Hepatocyte (in vitro differentiated cells): ENCODE measurements around the gene R3HDM4. TPM values are rescaled to one million over a fixed set of nuclear protein-coding genes. Genes with fewer than 3 reads are reported as not detected.

ENCODE experiments used
- DNase-seq: peaks from one replicate; pipeline ENCODE4 v3.0.0-alpha.2; 2016; ENCODE audit warnings: low spot score
- H2AFZ ChIP-seq: fragments of 200-600 bp; sonication (generic); 2 replicates; pipeline ENCODE4 v1.6.0; 2016; ENCODE audit warnings: antibody characterized with exemption, mild to moderate bottlenecking
- H3K27ac ChIP-seq: fragments of 200-600 bp; sonication (generic); 2 replicates; pipeline ENCODE4 v1.5.1; 2016; ENCODE audit warnings: mild to moderate bottlenecking
- H3K27me3 ChIP-seq: fragments of 200-600 bp; sonication (generic); 2 replicates; pipeline ENCODE4 v1.6.1; 2016
- H3K36me3 ChIP-seq: fragments of 200-600 bp; sonication (generic); replicated peaks from 2 replicates; pipeline ENCODE4 v1.5.1; 2016; ENCODE audit warnings: low read depth; ENCODE audit not compliant: insufficient read depth
- H3K4me1 ChIP-seq: fragments of 200-600 bp; sonication (generic); 2 replicates; pipeline ENCODE4 v1.5.1; 2016; ENCODE audit warnings: mild to moderate bottlenecking, moderate library complexity; ENCODE audit not compliant: insufficient read depth
- H3K4me2 ChIP-seq: fragments of 200-600 bp; sonication (generic); 2 replicates; pipeline ENCODE4 v1.6.0; 2016
- H3K4me3 ChIP-seq: fragments of 200-600 bp; sonication (generic); 2 replicates; pipeline ENCODE4 v1.5.1; 2016; ENCODE audit warnings: mild to moderate bottlenecking
- H3K79me2 ChIP-seq: fragments of 200-600 bp; sonication (generic); 2 replicates; pipeline ENCODE4 v1.6.0; 2017; ENCODE audit warnings: mild to moderate bottlenecking
- H3K9me2 ChIP-seq: fragments of 200-600 bp; sonication (generic); replicated peaks from 2 replicates; pipeline ENCODE4 v1.6.0; 2017; ENCODE audit warnings: mild to moderate bottlenecking; ENCODE audit not compliant: insufficient read depth
- H3K9me3 ChIP-seq: fragments of 200-600 bp; sonication (generic); 2 replicates; pipeline ENCODE4 v1.5.1; 2016; ENCODE audit warnings: low read depth, mild to moderate bottlenecking
- H4K20me1 ChIP-seq: fragments of 200-600 bp; sonication (generic); 2 replicates; pipeline ENCODE4 v1.6.0; 2016; ENCODE audit warnings: mild to moderate bottlenecking; ENCODE audit not compliant: insufficient read depth, poor library complexity, severe bottlenecking
- EZH2 ChIP-seq: fragments of 200-600 bp; sonication (generic); IDR thresholded peaks from 2 replicates; pipeline ENCODE4 v1.6.1; 2016; ENCODE audit warnings: antibody characterized with exemption, mild to moderate bottlenecking, borderline replicate concordance
- EZH2phosphoT487 ChIP-seq: fragments of 200-600 bp; sonication (generic); IDR thresholded peaks from one replicate; pipeline ENCODE4 v1.6.1; 2018; ENCODE audit warnings: antibody characterized with exemption, mild to moderate bottlenecking, low read depth, moderate library complexity; ENCODE audit not compliant: unreplicated experiment, severe bottlenecking
- WGBS: methylation state at CpG from one replicate; pipeline ENCODE4 v1.1.6; 2016; ENCODE audit warnings: low lambda C conversion rate; ENCODE audit errors: missing lambda C conversion rate; 5-methylcytosine and 5-hydroxymethylcytosine counted together
- polyA plus RNA-seq: library from polyadenylated mRNA; unstranded; fragments of >200 nt; fragmentation: Nextera tagmentation; extraction: Ambion mirVana; gene quantifications from 2 replicates; pipeline ENCODE4 v1.2.1, GENCODE V29; 2016
- total RNA-seq: library from RNA; depleted of rRNA; stranded (reverse); fragments of >200 nt; gene quantifications from 2 replicates; pipeline ENCODE4 v1.2.3, GENCODE V29; 2014
- TF ChIP-seq, protein P1 (sequence below): fragments of 200-600 bp; sonication (generic); IDR thresholded peaks from 2 replicates; pipeline ENCODE4 v1.5.1; 2016; ENCODE audit warnings: antibody characterized with exemption, mild to moderate bottlenecking; ENCODE audit not compliant: poor library complexity

R3HDM4 gene
- total and polyA plus RNA-seq, 2 experiments from 2014 or later = 44.1 to 86.6 TPM

DNA sequence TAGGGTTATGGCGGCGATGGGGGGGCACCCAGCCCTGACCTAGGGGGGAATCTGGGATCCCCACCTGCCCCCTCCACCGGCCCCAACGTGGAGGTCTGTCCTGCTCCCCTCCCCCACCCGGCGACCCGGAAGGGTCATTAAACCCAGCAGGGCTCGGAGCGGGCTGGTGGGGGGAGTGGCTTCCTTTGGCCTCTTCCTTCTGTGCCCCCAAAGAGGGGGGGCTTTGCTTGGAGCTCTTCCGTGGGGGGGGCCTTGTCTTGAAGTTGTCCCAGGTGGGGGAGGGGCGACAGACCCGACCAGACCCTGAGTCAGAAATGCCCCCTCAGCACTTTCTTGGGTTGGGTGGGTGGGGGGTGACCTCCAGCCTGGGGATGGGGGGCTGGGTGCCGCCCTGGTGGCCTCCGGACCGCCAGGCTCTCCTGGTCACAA, 14.3 kb upstream of the R3HDM4 start:
- peak overlapping the region; percentile 96 for H3K27ac ChIP-seq
- H3K9me2 ChIP-seq = no peaks in the 10 kb centered on the region
- H2AFZ ChIP-seq = no peak overlapping the region
- peaks cover 16% of the 10 kb centered on the region for H3K4me1 ChIP-seq
- peaks cover 78% of the 10 kb centered on the region for H3K79me2 ChIP-seq
- 0% methylated on average over 7 of the region's 15 CpGs for WGBS
- H3K9me3 ChIP-seq = no peaks in the 10 kb centered on the region
- H3K36me3 ChIP-seq = no peaks in the 10 kb centered on the region
- H3K27me3 ChIP-seq = no peaks in the 10 kb centered on the region
- H4K20me1 ChIP-seq = peaks cover 39% of the 10 kb centered on the region
- H3K4me2 ChIP-seq = peak overlapping the region; percentile 98
- peak; percentile 80 for DNase-seq
- H3K4me3 ChIP-seq = peak overlapping the region; percentile 70
- TF ChIP-seq, protein P1, sequence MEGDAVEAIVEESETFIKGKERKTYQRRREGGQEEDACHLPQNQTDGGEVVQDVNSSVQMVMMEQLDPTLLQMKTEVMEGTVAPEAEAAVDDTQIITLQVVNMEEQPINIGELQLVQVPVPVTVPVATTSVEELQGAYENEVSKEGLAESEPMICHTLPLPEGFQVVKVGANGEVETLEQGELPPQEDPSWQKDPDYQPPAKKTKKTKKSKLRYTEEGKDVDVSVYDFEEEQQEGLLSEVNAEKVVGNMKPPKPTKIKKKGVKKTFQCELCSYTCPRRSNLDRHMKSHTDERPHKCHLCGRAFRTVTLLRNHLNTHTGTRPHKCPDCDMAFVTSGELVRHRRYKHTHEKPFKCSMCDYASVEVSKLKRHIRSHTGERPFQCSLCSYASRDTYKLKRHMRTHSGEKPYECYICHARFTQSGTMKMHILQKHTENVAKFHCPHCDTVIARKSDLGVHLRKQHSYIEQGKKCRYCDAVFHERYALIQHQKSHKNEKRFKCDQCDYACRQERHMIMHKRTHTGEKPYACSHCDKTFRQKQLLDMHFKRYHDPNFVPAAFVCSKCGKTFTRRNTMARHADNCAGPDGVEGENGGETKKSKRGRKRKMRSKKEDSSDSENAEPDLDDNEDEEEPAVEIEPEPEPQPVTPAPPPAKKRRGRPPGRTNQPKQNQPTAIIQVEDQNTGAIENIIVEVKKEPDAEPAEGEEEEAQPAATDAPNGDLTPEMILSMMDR = no peak
- TF ChIP-seq EZH2phosphoT487 (no peak), EZH2 (no peak)

GRCh38 chr19:926589-927350, 13.8 kb upstream of the R3HDM4 start:
- H3K79me2 ChIP-seq = peaks cover 72% of the 10 kb centered on the region
- peak overlapping the region; percentile 98 for H3K4me2 ChIP-seq
- TF ChIP-seq EZH2phosphoT487 = no peak
- peak; percentile 85 for DNase-seq
- no peak overlapping the region for H2AFZ ChIP-seq
- peak overlapping the region; percentile 96 for H3K27ac ChIP-seq
- H3K4me3 ChIP-seq = peak overlapping the region; percentile 70
- H3K9me2 ChIP-seq = no peaks in the 10 kb centered on the region
- H4K20me1 ChIP-seq = peaks cover 33% of the 10 kb centered on the region
- H3K9me3 ChIP-seq = no peaks in the 10 kb centered on the region
- H3K36me3 ChIP-seq = no peaks in the 10 kb centered on the region
- H3K4me1 ChIP-seq = peaks cover 10% of the 10 kb centered on the region
- H3K27me3 ChIP-seq = no peaks in the 10 kb centered on the region
- WGBS = 0% methylated on average over 17 of the region's 52 CpGs

- Histone ChIP-seq H3K4me1 (peaks cover 10% of the 10 kb centered on the region), H2AFZ (no peak overlapping the region), H4K20me1 (peaks cover 31% of the 10 kb centered on the region), H3K4me3 (peak overlapping the region; percentile 70), H3K27ac (peak overlapping the region; percentile 96), H3K27me3 (no peaks in the 10 kb centered on the region), H3K4me2 (peak overlapping the region; percentile 98), H3K36me3 (no peaks in the 10 kb centered on the region), H3K9me3 (no peaks in the 10 kb centered on the region), H3K79me2 (peaks cover 67% of the 10 kb centered on the region), H3K9me2 (no peaks in the 10 kb centered on the region)
- TF ChIP-seq EZH2 (no peak), EZH2phosphoT487 (no peak)
- TF ChIP-seq, protein P1 = no peak
- no peak for DNase-seq
- 1% methylated on average over 18 of the region's 21 CpGs for WGBS
Measured at GRCh38 chr19:926323-926588, 13.2 kb upstream of the R3HDM4 start.

DNA sequence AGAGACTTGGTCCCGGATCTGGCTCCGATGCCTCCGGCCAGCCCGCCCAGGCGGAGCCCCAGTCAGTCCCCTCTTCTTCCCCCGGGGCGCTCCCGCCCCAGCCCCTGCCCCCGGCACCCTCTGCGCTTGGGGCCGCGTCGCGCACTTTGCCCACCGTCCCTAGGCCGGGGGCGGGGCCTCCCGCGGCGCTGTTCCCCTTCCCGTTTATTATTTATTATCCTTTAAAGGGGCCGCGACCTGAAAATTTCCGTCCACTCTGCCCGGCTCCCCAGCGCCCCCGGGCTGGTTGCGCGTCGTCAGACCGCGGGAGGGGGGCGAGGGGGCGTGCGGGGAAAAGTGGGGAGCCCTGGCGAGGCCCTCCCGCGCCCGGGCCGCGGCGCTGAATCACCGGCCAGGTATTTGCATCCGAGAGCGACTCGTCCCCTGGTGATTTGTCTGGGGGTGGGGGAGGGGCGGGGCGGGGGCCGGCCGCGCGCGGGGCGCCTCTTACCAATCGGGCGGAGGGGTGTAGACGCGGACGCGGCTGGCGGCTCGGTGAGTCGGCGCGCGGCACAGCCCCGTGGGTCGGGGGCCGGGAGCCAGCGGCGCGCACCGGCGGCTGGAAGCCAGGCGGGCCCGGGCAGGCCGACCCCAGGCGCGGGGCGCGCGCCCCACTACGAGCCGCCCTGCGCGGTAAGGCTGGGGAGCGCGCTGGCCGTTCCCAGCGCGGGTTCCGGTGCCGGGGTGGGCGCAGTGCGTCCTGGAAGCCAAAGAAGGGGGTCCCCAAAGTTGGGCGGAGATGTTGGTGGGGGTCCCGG, 12.7 kb upstream of the R3HDM4 start, which contains the start of gene ARID3A:
Gene ARID3A (plus strand): TSS at position 510 of the 797 bp plus-strand sequence. CDS start 3,494 bp downstream, outside the sequence.
- Histone ChIP-seq H3K79me2 (peaks cover 62% of the 10 kb centered on the region), H3K4me1 (peaks cover 11% of the 10 kb centered on the region), H3K9me3 (no peaks in the 10 kb centered on the region), H2AFZ (peak within 1 kb of the TSS; percentile 64), H3K4me3 (peak within 1 kb of the TSS; percentile 70), H3K4me2 (peak within 1 kb of the TSS; percentile 98), H3K9me2 (no peaks in the 10 kb centered on the region), H4K20me1 (peaks cover 26% of the 10 kb centered on the region), H3K36me3 (no peaks in the 10 kb centered on the region), H3K27me3 (peaks cover 1% of the 10 kb centered on the region), H3K27ac (peak within 1 kb of the TSS; percentile 96)
- no peak for TF ChIP-seq EZH2
- TF ChIP-seq, protein P1 = no peak
- TF ChIP-seq EZH2phosphoT487 = no peak
- 0% methylated on average over 45 of the region's 97 CpGs for WGBS
- DNase-seq = peak; percentile 94
